ENCODE data around the gene DCAF8. TPM values are rescaled to one million over a fixed set of nuclear protein-coding genes. Genes with fewer than 3 reads are reported as not detected.
A peak's percentile ranks its signal among the peaks of the same experiment; 100 is the strongest.

Gene DCAF8
- total RNA-seq, 1 experiment from 2014 or later, result 152 TPM

- Histone ChIP-seq H3K79me2 (ENCODE audit: low read depth) (peaks cover 46% of the 10 kb centered on the region), H3K9me3 (ENCODE audit: insufficient read depth, low read depth) (no peaks in the 10 kb centered on the region), H3K9me2 (ENCODE audit: insufficient read depth) (no peaks in the 10 kb centered on the region), H4K20me1 (ENCODE audit: insufficient read depth) (peaks cover 8% of the 10 kb centered on the region), H3K27me3 (ENCODE audit: insufficient read depth, low read depth) (no peaks in the 10 kb centered on the region), H3K27ac (peak within 1 kb of the TSS; percentile 67), H2AFZ (peak within 1 kb of the TSS; percentile 95), H3F3A (ENCODE audit: insufficient read depth, low read depth) (peaks cover 23% of the 10 kb centered on the region), H3K4me1 (replicated peaks; ENCODE audit: insufficient read depth) (peaks cover 22% of the 10 kb centered on the region), H3K4me3 (peak within 1 kb of the TSS; percentile 99), H3K36me3 (ENCODE audit: low read depth) (0 out of 2 replicates have a peak, but pooled peaks cover 5% of the 10 kb centered on the region), H3K4me2 (peak within 1 kb of the TSS; percentile 99)
- CTCF ChIA-PET, result interaction anchor here (1.3 kb wide), 1 partner anchor 12 kb away, joined by 4 read pairs; no protein-coding TSS in a partner anchor
- intact Hi-C loops (cut with micrococcal nuclease; ENCODE audit: unreplicated experiment), result loop anchor here (5.0 kb wide), 1 partner anchor 173 kb away; the partner anchor contains the start of gene PIGM
- POLR2A ChIA-PET (ENCODE audit: unreplicated experiment), result no interaction called here
- no peak for TF ChIP-seq EZH2 (IDR thresholded peaks at IDR 0.05; ENCODE audit: low read depth)
- TF ChIP-seq CTCF (conservative IDR thresholded peaks at IDR 0.05), result no peak
- no TSS peak for BruUV-seq (replicated peaks)
- DNase-seq, result peak in 1 of 2 experiments; percentile 62
Observed at GRCh38 chr1:160205242-160206035, 56.9 kb downstream of the DCAF8 start, which contains the start of gene PEA15. TSS of gene PEA15 (plus strand) at chr1:160205384. CDS start at chr1:160211545, 6,161 bp downstream.

- Histone ChIP-seq H3K4me1 (replicated peaks; ENCODE audit: insufficient read depth) (peaks cover 22% of the 10 kb centered on the region), H3K4me2 (peak overlapping the region; percentile 80), H3K4me3 (peak overlapping the region; percentile 99; the same call in 1 of the 2 replicates), H3K79me2 (ENCODE audit: low read depth) (peaks cover 39% of the 10 kb centered on the region), H3K27ac (no peak overlapping the region), H3F3A (ENCODE audit: insufficient read depth, low read depth) (peaks cover 23% of the 10 kb centered on the region), H3K27me3 (ENCODE audit: insufficient read depth, low read depth) (no peaks in the 10 kb centered on the region), H3K36me3 (ENCODE audit: low read depth) (0 out of 2 replicates have a peak, but pooled peaks cover 5% of the 10 kb centered on the region), H3K9me3 (ENCODE audit: insufficient read depth, low read depth) (no peaks in the 10 kb centered on the region), H2AFZ (peak overlapping the region; percentile 58; the same call in 1 of the 2 replicates), H3K9me2 (ENCODE audit: insufficient read depth) (no peaks in the 10 kb centered on the region), H4K20me1 (ENCODE audit: insufficient read depth) (peaks cover 6% of the 10 kb centered on the region)
- ChIA-PET POLR2A (ENCODE audit: unreplicated experiment) (no interaction called here), CTCF (interaction anchor here (1.1 to 1.4 kb wide), 3 partner anchors 11 to 96 kb away, joined by 3 to 4 read pairs (median 3); no protein-coding TSS in a partner anchor)
- no peak for TF ChIP-seq EZH2 (IDR thresholded peaks at IDR 0.05; ENCODE audit: low read depth)
- no peak for TF ChIP-seq CTCF (conservative IDR thresholded peaks at IDR 0.05)
- intact Hi-C loops (cut with micrococcal nuclease; ENCODE audit: unreplicated experiment), result loop anchor here (5.0 kb wide), 1 partner anchor 172 kb away; the partner anchor contains the start of gene PIGM
- no peak for DNase-seq
- BruUV-seq (replicated peaks), result TSS peak; percentile 24
Observed at GRCh38 chr1:160204526-160205241, 57.7 kb downstream of the DCAF8 start.

- intact Hi-C loops (cut with micrococcal nuclease; ENCODE audit: unreplicated experiment), result no loop called here
- DNase-seq, result no peak
- Histone ChIP-seq H2AFZ (no peak overlapping the region), H3K36me3 (ENCODE audit: low read depth) (no peaks in the 10 kb centered on the region), H3K79me2 (ENCODE audit: low read depth) (peaks cover 5% of the 10 kb centered on the region), H3F3A (ENCODE audit: insufficient read depth, low read depth) (peaks cover 9% of the 10 kb centered on the region; the same call in 1 of the 2 replicates), H3K27me3 (ENCODE audit: insufficient read depth, low read depth) (no peaks in the 10 kb centered on the region), H3K27ac (no peak overlapping the region), H4K20me1 (ENCODE audit: insufficient read depth) (no peaks in the 10 kb centered on the region), H3K4me2 (no peak overlapping the region), H3K9me3 (ENCODE audit: insufficient read depth, low read depth) (no peaks in the 10 kb centered on the region), H3K4me1 (replicated peaks; ENCODE audit: insufficient read depth) (peaks cover 9% of the 10 kb centered on the region), H3K4me3 (no peak overlapping the region), H3K9me2 (ENCODE audit: insufficient read depth) (no peaks in the 10 kb centered on the region)
- POLR2A ChIA-PET (ENCODE audit: unreplicated experiment), result no interaction called here
- no TSS peak for BruUV-seq (replicated peaks)
- TF ChIP-seq CTCF (conservative IDR thresholded peaks at IDR 0.05), result no peak
- CTCF ChIA-PET, result no interaction called here
Observed at GRCh38 chr1:160200786-160201185, 61.6 kb downstream of the DCAF8 start.

All from PC-9 (cell line).